Skin of body (tissue), 2 donors: ENCODE results near the gene RRP7A. TPM values are rescaled to one million over a fixed set of nuclear protein-coding genes. Genes with fewer than 3 reads are reported as not detected.
"Not testable (repeated sequence)": the region's sequence is repeated elsewhere in the genome, so short reads cannot be mapped to it uniquely, and the experiment has no call there.

Experiments
- DNase-seq: peaks from one replicate; lab custom pipeline; 2025; lab: John Stamatoyannopoulos, UW
- total RNA-seq: library from RNA; depleted of rRNA; stranded (reverse); fragments of >200 nt; gene quantifications from one replicate; pipeline ENCODE4 v1.2.3, GENCODE V29; 2014

Gene RRP7A
- 14.3 TPM for total RNA-seq

GRCh38 chr22:42519525-42520401, at the start of gene RRP7A:
TSS of gene RRP7A (minus strand) at chr22:42519796. CDS start at chr22:42519786, 10 bp downstream.
- DNase-seq: peak; percentile 67

- not testable (repeated sequence) for DNase-seq
These were observed 48.4 kb upstream of the RRP7A start for GRCh38 chr22:42567950-42568349.

GRCh38 chr22:42565956-42566355, 46.4 kb upstream of the RRP7A start:
- DNase-seq: no peak

- no peak for DNase-seq
These were observed 45.1 kb upstream of the RRP7A start for GRCh38 chr22:42564699-42565098.

GRCh38 chr22:42563943-42564342, 44.3 kb upstream of the RRP7A start:
- not testable (repeated sequence) for DNase-seq

- DNase-seq: no peak
These were observed 43.1 kb upstream of the RRP7A start for GRCh38 chr22:42562684-42563083.

GRCh38 chr22:42562279-42562678, 42.7 kb upstream of the RRP7A start:
- DNase-seq: no peak

- no peak for DNase-seq
These were observed 42.3 kb upstream of the RRP7A start for GRCh38 chr22:42561856-42562255.

- DNase-seq: no peak
These were observed 41.2 kb upstream of the RRP7A start for GRCh38 chr22:42560781-42561180.

GRCh38 chr22:42560381-42560780, 40.8 kb upstream of the RRP7A start:
- DNase-seq: no peak

- peak; percentile 28 for DNase-seq
These were observed 34.1 kb upstream of the RRP7A start, which contains the start of gene SERHL2 for GRCh38 chr22:42553475-42554361. TSS of gene SERHL2 (plus strand) at chr22:42553956. CDS start at chr22:42554021, 65 bp downstream.

- DNase-seq: not testable (repeated sequence)
These were observed 32.7 kb upstream of the RRP7A start for GRCh38 chr22:42552294-42552647.

GRCh38 chr22:42549331-42550060, 29.9 kb upstream of the RRP7A start:
- DNase-seq: no peak

GRCh38 chr22:42548597-42549330, 29.2 kb upstream of the RRP7A start:
- no peak for DNase-seq

GRCh38 chr22:42548126-42548525, 28.5 kb upstream of the RRP7A start:
- DNase-seq: not testable (repeated sequence)

- DNase-seq: no peak
These were observed 28.0 kb upstream of the RRP7A start for GRCh38 chr22:42547562-42547961.

- DNase-seq: no peak
These were observed 25.1 kb upstream of the RRP7A start for GRCh38 chr22:42544686-42545085.

GRCh38 chr22:42539236-42539771, 19.7 kb upstream of the RRP7A start:
- not testable (repeated sequence) for DNase-seq

GRCh38 chr22:42537199-42537831, 17.7 kb upstream of the RRP7A start:
- DNase-seq: not testable (repeated sequence)

GRCh38 chr22:42536634-42537033, 17.0 kb upstream of the RRP7A start:
- not testable (repeated sequence) for DNase-seq
